Measurements from ENCODE around the gene HMG20A.

GRCh38 chr15:77475898-77476297 is 55.2 kb downstream of the HMG20A start:
- no peak for TF ChIP-seq CTCF (IDR thresholded peaks at IDR 0.05)
- TF ChIP-seq POLR2A (IDR thresholded peaks at IDR 0.05; ENCODE audit: low read depth), result no peak
- no peak for TF ChIP-seq EP300 (IDR thresholded peaks at IDR 0.05)
- no peak for TF ChIP-seq POLR2AphosphoS5 (IDR thresholded peaks at IDR 0.05)
